ENCODE measurements around the gene IFT81. TPM values are rescaled to one million over a fixed set of nuclear protein-coding genes. Genes with fewer than 3 reads are reported as not detected.
A peak's percentile ranks its signal among the peaks of the same experiment; 100 is the strongest.

IFT81 gene
- total and polyA plus RNA-seq, 2 donors from 2014 or later, result 6.5 to 16.6 TPM

DNA sequence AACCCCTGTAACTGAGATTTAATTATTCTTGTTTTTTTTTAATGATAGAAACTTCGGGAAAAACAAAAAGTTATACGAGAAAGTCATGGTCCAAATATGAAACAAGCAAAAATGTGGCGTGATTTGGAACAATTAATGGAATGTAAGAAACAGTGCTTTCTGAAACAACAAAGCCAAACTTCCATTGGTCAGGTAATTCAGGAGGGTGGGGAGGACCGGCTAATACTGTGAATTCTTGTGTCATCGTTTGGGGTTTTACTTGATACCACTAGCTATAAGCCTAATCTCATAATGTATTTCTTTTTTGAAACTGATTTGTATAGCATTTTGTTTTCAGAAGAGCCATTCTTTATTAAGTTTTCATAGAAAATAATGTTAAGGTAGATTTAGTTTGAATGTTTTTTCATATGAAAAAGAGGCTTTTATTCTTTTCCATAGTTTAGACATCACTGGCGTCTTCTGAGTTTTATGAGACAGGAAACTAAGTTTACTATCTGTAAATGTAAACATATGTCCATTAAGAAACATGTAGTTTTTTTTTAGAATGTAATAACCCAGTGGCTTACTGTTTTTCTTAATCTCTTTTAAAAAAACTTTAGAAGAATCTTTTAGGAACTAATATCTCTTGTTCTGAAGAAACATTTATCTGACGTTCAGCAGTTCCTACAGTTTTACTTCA lies 94.0 kb downstream of the IFT81 start:
- Histone ChIP-seq H3K27ac (ENCODE audit: low read depth in 2 of 2, low read length in 2 of 2) (no peak overlapping the region), H3K4me3 (ENCODE audit: low read length in 3 of 3) (no peak overlapping the region), H3K9me3 (ENCODE audit: control insufficient read depth in 2 of 3, insufficient read depth in 1 of 3, low read length in 3 of 3) (no peaks in the 10 kb centered on the region), H3K4me1 (ENCODE audit: control insufficient read depth in 2 of 3, insufficient read depth in 2 of 3, low read depth in 1 of 3, low read length in 3 of 3) (no peaks in the 10 kb centered on the region), H3K36me3 (ENCODE audit: control insufficient read depth in 2 of 3, insufficient read depth in 3 of 3, low read length in 3 of 3) (peaks cover 0 to 2% (median 0%) of the 10 kb centered on the region in 3 donors), H3K27me3 (ENCODE audit: control insufficient read depth, insufficient read depth, low read length) (no peaks in the 10 kb centered on the region), H3K9ac (ENCODE audit: low read length in 3 of 3) (no peak overlapping the region)
- intact Hi-C loops (cut with DNase I), result no loop called here
- no peak for FAIRE-seq
- DNase-seq, result no peak
- TF ChIP-seq CTCF (IDR thresholded peaks at IDR 0.05; ENCODE audit: borderline replicate concordance, extremely low read depth, insufficient read depth), result no peak

GRCh38 chr12:110222027-110222426 lies 97.9 kb downstream of the IFT81 start:
- Histone ChIP-seq H3K4me1 (ENCODE audit: control insufficient read depth in 2 of 3, insufficient read depth in 2 of 3, low read depth in 1 of 3, low read length in 3 of 3) (peaks cover 0 to 8% (median 7%) of the 10 kb centered on the region in 3 donors), H3K27me3 (ENCODE audit: control insufficient read depth, insufficient read depth, low read length) (no peaks in the 10 kb centered on the region), H3K4me3 (ENCODE audit: low read length in 3 of 3) (no peak overlapping the region), H3K9me3 (ENCODE audit: control insufficient read depth in 2 of 3, insufficient read depth in 1 of 3, low read length in 3 of 3) (no peaks in the 10 kb centered on the region), H3K27ac (ENCODE audit: low read depth in 2 of 2, low read length in 2 of 2) (peak overlapping the region in 1 of 2 donors; percentile 41), H3K36me3 (ENCODE audit: control insufficient read depth in 2 of 3, insufficient read depth in 3 of 3, low read length in 3 of 3) (peaks cover 0 to 5% (median 0%) of the 10 kb centered on the region in 3 donors), H3K9ac (ENCODE audit: low read length in 3 of 3) (no peak overlapping the region)
- intact Hi-C loops (cut with DNase I), result no loop called here
- FAIRE-seq (no peak), DNase-seq (no peak)
- TF ChIP-seq CTCF (IDR thresholded peaks at IDR 0.05; ENCODE audit: borderline replicate concordance, extremely low read depth, insufficient read depth), result no peak

GRCh38 chr12:110222433-110222832 lies 98.3 kb downstream of the IFT81 start:
- H3K27ac ChIP-seq (ENCODE audit: low read depth in 2 of 2, low read length in 2 of 2), result peak overlapping the region in 1 of 2 donors; percentile 41
- TF ChIP-seq CTCF (IDR thresholded peaks at IDR 0.05; ENCODE audit: borderline replicate concordance, extremely low read depth, insufficient read depth), result no peak
- H3K9me3 ChIP-seq (ENCODE audit: control insufficient read depth in 2 of 3, insufficient read depth in 1 of 3, low read length in 3 of 3), result no peaks in the 10 kb centered on the region
- H3K4me1 ChIP-seq (ENCODE audit: control insufficient read depth in 2 of 3, insufficient read depth in 2 of 3, low read depth in 1 of 3, low read length in 3 of 3), result peaks cover 0 to 8% (median 7%) of the 10 kb centered on the region in 3 donors
- H3K36me3 ChIP-seq (ENCODE audit: control insufficient read depth in 2 of 3, insufficient read depth in 3 of 3, low read length in 3 of 3), result peaks cover 0 to 5% (median 0%) of the 10 kb centered on the region in 3 donors
- no peak overlapping the region for H3K4me3 ChIP-seq (ENCODE audit: low read length in 3 of 3)
- no peak for FAIRE-seq
- no peak overlapping the region for H3K9ac ChIP-seq (ENCODE audit: low read length in 3 of 3)
- intact Hi-C loops (cut with DNase I), result no loop called here
- H3K27me3 ChIP-seq (ENCODE audit: control insufficient read depth, insufficient read depth, low read length), result no peaks in the 10 kb centered on the region
- no peak for DNase-seq

Measured in kidney (tissue), 14 donors.